Astrocyte (in vitro differentiated cells and primary cell): ENCODE data around the gene ABHD16A. TPM values are rescaled to one million over a fixed set of nuclear protein-coding genes. Genes with fewer than 3 reads are reported as not detected.

ENCODE experiments used
- DNase-seq: peaks from one replicate; pipeline ENCODE4 v3.0.0-alpha.2; 2010; ENCODE audit warnings: low read depth
- FAIRE-seq: peaks from 2 replicates; lab custom pipeline; 2011; peaks lifted over from hg19 to GRCh38; lab: Jason Lieb, UNC
- H2AFZ ChIP-seq: 2 replicates; pipeline ENCODE4 v1.6.0; 2012; ENCODE audit warnings: low read depth, low read length, inconsistent platforms
- H3K27ac ChIP-seq: 2 replicates; pipeline ENCODE4 v1.5.1; 2011; ENCODE audit warnings: low read depth, low read length, inconsistent platforms
- H3K27me3 ChIP-seq: 2 replicates; pipeline ENCODE4 v1.6.0; 2011; ENCODE audit warnings: low read length, inconsistent platforms; ENCODE audit not compliant: insufficient read depth
- H3K36me3 ChIP-seq: 2 replicates; pipeline ENCODE4 v1.5.1; 2011; ENCODE audit warnings: low read length, inconsistent platforms; ENCODE audit not compliant: insufficient read depth
- H3K4me1 ChIP-seq: 2 replicates; pipeline ENCODE4 v1.5.1; 2011; ENCODE audit warnings: low read length, inconsistent platforms; ENCODE audit not compliant: insufficient read depth
- H3K4me2 ChIP-seq: 2 replicates; pipeline ENCODE4 v1.6.0; 2012; ENCODE audit warnings: low read length, inconsistent platforms
- H3K4me3 ChIP-seq: 2 replicates; pipeline ENCODE4 v1.5.1; 2011; ENCODE audit warnings: low read depth, mild to moderate bottlenecking, low read length, inconsistent platforms; ENCODE audit not compliant: insufficient read depth
- H3K79me2 ChIP-seq: 2 replicates; pipeline ENCODE4 v1.6.0; 2012; ENCODE audit warnings: mild to moderate bottlenecking, low read length, inconsistent platforms; ENCODE audit not compliant: insufficient read depth
- H3K9ac ChIP-seq: 2 replicates; pipeline ENCODE4 v1.6.0; 2012; ENCODE audit warnings: mild to moderate bottlenecking, low read length, inconsistent platforms
- H3K9me3 ChIP-seq: 2 replicates; pipeline ENCODE4 v1.5.1; 2012; ENCODE audit warnings: low read depth, mild to moderate bottlenecking, low read length, inconsistent platforms; ENCODE audit not compliant: insufficient read depth
- H4K20me1 ChIP-seq: 2 replicates; pipeline ENCODE4 v1.6.0; 2012; ENCODE audit warnings: low read length, inconsistent platforms; ENCODE audit not compliant: insufficient read depth
- H3K27ac Mint-ChIP-seq: one replicate; pipeline ENCODE4 v1.8.0; 2021; ENCODE audit warnings: mild to moderate bottlenecking, mixed read lengths; ENCODE audit not compliant: unreplicated experiment
- H3K27me3 Mint-ChIP-seq: one replicate; pipeline ENCODE4 v1.8.0; 2021; ENCODE audit warnings: low read depth, mixed read lengths; ENCODE audit not compliant: unreplicated experiment
- H3K36me3 Mint-ChIP-seq: one replicate; pipeline ENCODE4 v1.8.0; 2021; ENCODE audit warnings: low read depth, mixed read lengths; ENCODE audit not compliant: unreplicated experiment
- H3K4me1 Mint-ChIP-seq: one replicate; pipeline ENCODE4 v1.8.0; 2021; ENCODE audit warnings: low read depth, mixed read lengths; ENCODE audit not compliant: unreplicated experiment
- H3K4me3 Mint-ChIP-seq: one replicate; pipeline ENCODE4 v1.8.0; 2021; ENCODE audit warnings: mild to moderate bottlenecking, moderate library complexity, mixed read lengths; ENCODE audit not compliant: unreplicated experiment
- H3K9me3 Mint-ChIP-seq: one replicate; pipeline ENCODE4 v1.8.0; 2021; ENCODE audit warnings: mild to moderate bottlenecking, mixed read lengths; ENCODE audit not compliant: unreplicated experiment
- EZH2 ChIP-seq: IDR thresholded peaks from 2 replicates; pipeline ENCODE4 v1.6.1; 2012; ENCODE audit warnings: mild to moderate bottlenecking, low read length, inconsistent platforms; ENCODE audit not compliant: insufficient read depth
- total RNA-seq: library from RNA; stranded (reverse); gene quantifications from 2 replicates; pipeline ENCODE4 v1.2.1, GENCODE V29; 2021
- TF ChIP-seq, protein P1 (sequence below): IDR thresholded peaks from 2 replicates; pipeline ENCODE4 v1.5.1; 2011; ENCODE audit warnings: low read depth, mild to moderate bottlenecking, inconsistent platforms, low read length, moderate library complexity; ENCODE audit not compliant: insufficient read depth

ABHD16A gene
- total RNA-seq, 1 donor from 2014 or later: 38.3 TPM

DNA sequence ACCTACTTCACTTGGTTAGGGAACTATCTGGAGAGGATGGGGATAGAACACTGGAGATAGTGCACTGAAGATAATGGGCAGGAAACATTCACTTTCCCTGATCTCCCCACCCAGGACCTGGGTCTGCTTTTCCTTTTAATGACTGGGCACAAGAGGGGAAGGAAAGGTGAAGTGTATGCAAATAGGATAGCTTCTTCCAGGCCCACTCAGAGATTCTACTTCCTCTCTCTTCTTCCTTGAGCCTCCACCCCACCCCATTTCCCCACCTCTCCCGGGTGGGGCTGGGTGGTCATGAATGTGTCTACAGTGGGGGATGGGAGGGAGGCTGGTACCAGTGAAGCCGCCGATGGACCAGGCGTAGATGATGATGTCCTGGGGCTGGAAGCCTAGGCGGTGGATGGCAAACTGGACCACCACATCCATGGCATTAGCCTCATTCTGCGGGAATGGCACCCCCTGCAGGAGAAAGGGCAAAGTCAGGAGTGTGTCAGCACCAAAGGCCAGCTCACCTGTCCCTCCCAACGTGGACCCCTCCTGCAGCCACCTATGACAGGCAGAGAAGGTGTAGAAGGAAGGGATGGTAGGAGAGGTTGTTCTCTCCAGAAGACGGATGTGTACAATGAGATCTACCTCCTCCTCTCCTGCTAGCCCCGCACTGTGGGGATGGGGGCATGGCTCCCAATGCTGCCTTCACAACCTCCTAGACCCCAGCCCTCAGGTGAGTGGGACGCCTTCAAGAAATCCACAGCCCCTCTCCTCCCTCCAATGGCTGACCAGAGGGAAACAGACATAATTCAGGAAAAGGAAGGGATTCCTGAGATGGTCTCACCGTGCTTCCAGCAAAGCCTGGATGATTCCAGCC is 13.6 kb downstream of the ABHD16A start:
- H3K27me3 Mint-ChIP-seq: no peaks in the 10 kb centered on the region
- Histone ChIP-seq H3K27me3 (no peaks in the 10 kb centered on the region), H3K4me2 (no peak overlapping the region), H2AFZ (no peak overlapping the region), H3K79me2 (no peaks in the 10 kb centered on the region), H3K4me3 (no peak overlapping the region), H3K27ac (no peak overlapping the region), H4K20me1 (peaks cover 3% of the 10 kb centered on the region), H3K36me3 (peaks cover 34% of the 10 kb centered on the region), H3K9me3 (no peaks in the 10 kb centered on the region), H3K4me1 (peaks cover 5% of the 10 kb centered on the region), H3K9ac (no peak overlapping the region)
- peaks cover 11% of the 10 kb centered on the region for H3K4me1 Mint-ChIP-seq
- H3K27ac Mint-ChIP-seq: no peak overlapping the region
- no peak overlapping the region for H3K4me3 Mint-ChIP-seq
- no peak for DNase-seq
- H3K9me3 Mint-ChIP-seq: no peaks in the 10 kb centered on the region
- no peak for FAIRE-seq
- H3K36me3 Mint-ChIP-seq: peaks cover 30% of the 10 kb centered on the region
- TF ChIP-seq EZH2: no peak
- TF ChIP-seq, protein P1, sequence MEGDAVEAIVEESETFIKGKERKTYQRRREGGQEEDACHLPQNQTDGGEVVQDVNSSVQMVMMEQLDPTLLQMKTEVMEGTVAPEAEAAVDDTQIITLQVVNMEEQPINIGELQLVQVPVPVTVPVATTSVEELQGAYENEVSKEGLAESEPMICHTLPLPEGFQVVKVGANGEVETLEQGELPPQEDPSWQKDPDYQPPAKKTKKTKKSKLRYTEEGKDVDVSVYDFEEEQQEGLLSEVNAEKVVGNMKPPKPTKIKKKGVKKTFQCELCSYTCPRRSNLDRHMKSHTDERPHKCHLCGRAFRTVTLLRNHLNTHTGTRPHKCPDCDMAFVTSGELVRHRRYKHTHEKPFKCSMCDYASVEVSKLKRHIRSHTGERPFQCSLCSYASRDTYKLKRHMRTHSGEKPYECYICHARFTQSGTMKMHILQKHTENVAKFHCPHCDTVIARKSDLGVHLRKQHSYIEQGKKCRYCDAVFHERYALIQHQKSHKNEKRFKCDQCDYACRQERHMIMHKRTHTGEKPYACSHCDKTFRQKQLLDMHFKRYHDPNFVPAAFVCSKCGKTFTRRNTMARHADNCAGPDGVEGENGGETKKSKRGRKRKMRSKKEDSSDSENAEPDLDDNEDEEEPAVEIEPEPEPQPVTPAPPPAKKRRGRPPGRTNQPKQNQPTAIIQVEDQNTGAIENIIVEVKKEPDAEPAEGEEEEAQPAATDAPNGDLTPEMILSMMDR: peak; percentile 27

DNA sequence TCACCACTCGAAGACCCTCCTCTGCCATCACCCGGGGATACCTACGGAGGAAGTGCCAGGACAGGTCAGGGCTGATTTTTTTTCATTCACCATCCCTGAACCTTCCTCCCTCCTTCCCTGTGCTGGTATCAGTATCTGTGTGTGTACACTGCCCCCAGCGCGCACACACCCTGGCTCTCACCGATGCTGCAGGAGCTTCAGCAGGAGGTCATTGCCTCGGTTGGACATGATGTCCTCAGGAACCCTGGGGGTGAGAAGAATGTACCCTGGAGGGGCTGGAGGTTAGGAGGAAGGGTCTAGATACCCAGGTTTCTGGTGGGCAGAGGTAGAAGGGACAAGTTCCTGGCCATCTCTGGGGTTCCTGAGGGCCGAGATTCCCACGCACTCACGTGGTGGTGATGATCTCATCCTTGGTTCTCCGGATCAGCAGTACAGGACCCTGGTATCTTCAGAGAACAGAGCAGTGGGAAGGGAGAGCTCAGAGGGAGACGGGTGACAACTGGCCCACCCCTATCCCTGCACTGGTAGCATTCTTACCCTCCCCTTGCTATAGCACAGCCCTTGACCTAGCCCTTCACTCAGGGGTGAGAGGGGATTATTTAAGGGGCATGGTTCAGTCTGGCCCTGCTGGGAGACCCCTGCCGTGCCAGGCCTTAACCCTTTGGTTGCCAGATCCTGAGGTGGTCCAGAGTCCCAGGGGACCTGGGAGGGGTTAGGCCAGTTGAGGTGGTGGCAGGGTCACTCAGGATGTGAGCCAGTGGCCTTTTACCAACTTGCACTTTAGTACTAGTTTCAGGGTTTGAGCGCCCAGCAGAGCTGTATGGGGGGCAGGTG is 15.0 kb downstream of the ABHD16A start:
- TF ChIP-seq, protein P1: no peak
- no peak for TF ChIP-seq EZH2
- Histone ChIP-seq H3K79me2 (no peaks in the 10 kb centered on the region), H4K20me1 (peaks cover 3% of the 10 kb centered on the region), H3K27me3 (no peaks in the 10 kb centered on the region), H3K36me3 (peaks cover 28% of the 10 kb centered on the region), H3K9me3 (no peaks in the 10 kb centered on the region), H2AFZ (no peak overlapping the region), H3K4me3 (no peak overlapping the region), H3K4me1 (peaks cover 5% of the 10 kb centered on the region), H3K9ac (no peak overlapping the region), H3K4me2 (no peak overlapping the region), H3K27ac (no peak overlapping the region)
- peaks cover 32% of the 10 kb centered on the region for H3K36me3 Mint-ChIP-seq
- H3K27ac Mint-ChIP-seq: no peak overlapping the region
- DNase-seq: no peak
- no peak overlapping the region for H3K4me3 Mint-ChIP-seq
- H3K4me1 Mint-ChIP-seq: peaks cover 11% of the 10 kb centered on the region
- H3K9me3 Mint-ChIP-seq: no peaks in the 10 kb centered on the region
- H3K27me3 Mint-ChIP-seq: peaks cover 5% of the 10 kb centered on the region
- no peak for FAIRE-seq
